H1 (cell line): ENCODE results near the gene PDE4D. TPM values are rescaled to one million over a fixed set of nuclear protein-coding genes. Genes with fewer than 3 reads are reported as not detected.

Experiments used
- EGR1 ChIP-seq: IDR thresholded peaks from 2 replicates; pipeline ENCODE4 v1.6.1; 2011; ENCODE audit warnings: low read depth, low read length, borderline replicate concordance
- GABPA ChIP-seq: IDR thresholded peaks from 2 replicates; pipeline ENCODE4 v1.6.1; 2011; ENCODE audit warnings: mild to moderate bottlenecking, low read length, moderate library complexity, borderline replicate concordance; ENCODE audit not compliant: insufficient read depth
- RNF2 ChIP-seq: fragments of 200-900, 300-1000 bp; sonication (generic); IDR thresholded peaks from 2 replicates; pipeline ENCODE4 v1.7.1; 2016; ENCODE audit warnings: borderline replicate concordance, low read depth, mild to moderate bottlenecking, antibody characterized with exemption, low read length; ENCODE audit not compliant: poor library complexity, severe bottlenecking; ENCODE audit errors: missing control alignments
- SIN3A ChIP-seq, 2 experiments: IDR thresholded peaks in 1 of 2; conservative IDR thresholded peaks in 1 of 2; 2 replicates each; pipeline ENCODE4 v1.6.1; 2011 to 2012; ENCODE audit warnings: low read length in 2 of 2, improper control_type of control experiment in 1 of 2, low read depth in 1 of 2, mild to moderate bottlenecking in 1 of 2
- SUZ12 ChIP-seq: fragments of 200-600 bp; sonication (generic); IDR thresholded peaks from 2 replicates; pipeline ENCODE4 v1.6.1; 2012; ENCODE audit warnings: mild to moderate bottlenecking, inconsistent platforms, low read length, moderate library complexity, mixed read lengths
- polyA plus RNA-seq, 7 experiments: library from polyadenylated mRNA; depleted of rRNA in 3 of 7; stranded (reverse) in 5 of 7; unstranded in 2 of 7; fragments of >200 nt in 5 of 7; fragments of 200-250 nt in 2 of 7; gene quantifications; 1 replicate in 5 of 7; 2 replicates in 1 of 7; 4 replicates in 1 of 7; pipeline versions ENCODE4 v1.2.1 to v1.2.3, GENCODE V29; 2011 to 2013; ENCODE audit warnings: missing spikeins in 2 of 7, mixed read lengths in 2 of 7
- total RNA-seq: library from RNA; stranded (reverse); fragmentation: NEBNext Ultra II Directional; extraction: Animal tissue kit (Norgen Biotek cat#: 25700); gene quantifications from 2 replicates; pipeline ENCODE4 v1.2.1, GENCODE V29; 2021

PDE4D gene
- total and polyA plus RNA-seq, 2 of the 8 experiments (the other 6 are each of a cell fraction or from before 2014, with no cell fraction given) = 2.3 to 3.7 TPM

GRCh38 chr5:59525311-59525710 lies 368.2 kb downstream of the PDE4D start (continued):
- TF ChIP-seq RNF2 (no peak), EGR1 (no peak), GABPA (no peak), SUZ12 (no peak), SIN3A (conservative IDR thresholded peaks at IDR 0.05 in 1 of 2, IDR thresholded peaks at IDR 0.05 in 1 of 2; ENCODE audit: low read depth in 1 of 2, low read length in 2 of 2) (no peak)
